HEK293 (cell line): ENCODE data around the gene SLC39A5.

ENCODE experiments used
- YY1 ChIP-seq: fragments of 450-650 bp; formaldehyde crosslinking; IDR thresholded peaks from 2 replicates; pipeline ENCODE4 v1.5.1; 2018; ENCODE audit warnings: missing biosample characterization, missing genetic modification characterization
- ZBTB21 ChIP-seq: fragments of 450-650 bp; formaldehyde crosslinking; IDR thresholded peaks from 2 replicates; pipeline ENCODE4 v1.5.1; 2017; ENCODE audit warnings: missing biosample characterization, missing genetic modification characterization
- ZBTB7A ChIP-seq: fragments of 450-650 bp; formaldehyde crosslinking; IDR thresholded peaks from 2 replicates; pipeline ENCODE4 v1.5.1; 2016; ENCODE audit warnings: low read depth, missing biosample characterization, missing genetic modification characterization
- ZNF24 ChIP-seq: fragments of 450-650 bp; formaldehyde crosslinking; IDR thresholded peaks from 2 replicates; pipeline ENCODE4 v1.5.1; 2016; ENCODE audit warnings: missing biosample characterization, missing genetic modification characterization
- ZNF274 ChIP-seq, 2 experiments: fragments of 200-500 bp in 1 of 2; fragments of 450-650 bp in 1 of 2; sonication (Bioruptor generic) in 1 of 2; formaldehyde crosslinking in 1 of 2; IDR thresholded peaks; 2 replicates each; pipeline versions ENCODE4 v1.5.1 to v1.6.1; 2014 to 2016; ENCODE audit warnings: borderline replicate concordance in 1 of 2, inconsistent platforms in 1 of 2, low read length in 1 of 2, missing biosample characterization in 1 of 2, missing genetic modification characterization in 1 of 2
- ZNF707 ChIP-seq: fragments of 450-650 bp; formaldehyde crosslinking; IDR thresholded peaks from 2 replicates; pipeline ENCODE4 v1.5.1; 2016; ENCODE audit warnings: missing biosample characterization, missing genetic modification characterization
- TF ChIP-seq, protein P1 (sequence below): fragments of 450-650 bp; formaldehyde crosslinking; IDR thresholded peaks from 2 replicates; pipeline ENCODE4 v1.5.1; 2016; ENCODE audit warnings: missing biosample characterization, missing genetic modification characterization
- TF ChIP-seq, protein P2 (sequence below): fragments of 450-650 bp; formaldehyde crosslinking; IDR thresholded peaks from 2 replicates; pipeline ENCODE4 v1.5.1; 2016; ENCODE audit warnings: missing biosample characterization, missing genetic modification characterization, borderline replicate concordance

DNA sequence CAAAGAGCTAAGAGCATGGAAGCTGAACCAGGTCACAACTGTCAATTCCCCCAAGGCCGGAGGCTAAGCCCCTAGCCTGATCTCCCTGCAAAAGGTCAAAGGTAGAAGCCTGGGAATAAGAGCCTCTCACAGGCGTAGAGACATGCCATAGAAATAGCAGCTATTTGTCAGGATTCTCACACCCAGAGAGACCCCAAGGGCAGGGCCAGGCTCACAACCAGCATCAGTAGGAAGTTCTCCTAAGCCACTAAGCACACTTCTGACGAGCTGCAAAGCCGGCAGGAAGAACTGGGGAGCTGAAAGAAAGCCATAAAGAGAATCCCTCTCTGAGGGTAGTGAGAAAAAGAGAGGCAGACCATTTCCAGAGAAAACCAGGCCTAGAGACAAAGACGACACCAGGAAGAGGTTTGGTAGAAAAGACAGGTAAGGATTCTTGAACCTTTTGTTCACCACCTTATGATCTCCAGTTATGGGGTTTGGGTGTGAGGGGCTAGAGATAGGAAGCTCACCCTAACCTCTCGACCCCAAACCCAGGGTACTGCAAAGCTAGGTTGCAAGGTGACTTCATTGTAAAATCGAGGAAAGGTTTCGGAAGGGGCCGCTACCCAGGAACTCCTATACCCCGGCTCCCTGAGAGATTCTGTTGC is 41.6 kb upstream of the SLC39A5 start:
- TF ChIP-seq ZBTB7A (no peak), ZBTB21 (tag by site-specific recombination) (no peak), ZNF274 (IDR thresholded peaks at IDR 0.05; ENCODE audit: low read length) (no peak), ZNF274 (tag by site-specific recombination; IDR thresholded peaks at IDR 0.05; ENCODE audit: borderline replicate concordance) (no peak), ZNF707 (tag by site-specific recombination) (no peak), YY1 (tag by site-specific recombination) (no peak), ZNF24 (no peak)
- TF ChIP-seq, protein P1, sequence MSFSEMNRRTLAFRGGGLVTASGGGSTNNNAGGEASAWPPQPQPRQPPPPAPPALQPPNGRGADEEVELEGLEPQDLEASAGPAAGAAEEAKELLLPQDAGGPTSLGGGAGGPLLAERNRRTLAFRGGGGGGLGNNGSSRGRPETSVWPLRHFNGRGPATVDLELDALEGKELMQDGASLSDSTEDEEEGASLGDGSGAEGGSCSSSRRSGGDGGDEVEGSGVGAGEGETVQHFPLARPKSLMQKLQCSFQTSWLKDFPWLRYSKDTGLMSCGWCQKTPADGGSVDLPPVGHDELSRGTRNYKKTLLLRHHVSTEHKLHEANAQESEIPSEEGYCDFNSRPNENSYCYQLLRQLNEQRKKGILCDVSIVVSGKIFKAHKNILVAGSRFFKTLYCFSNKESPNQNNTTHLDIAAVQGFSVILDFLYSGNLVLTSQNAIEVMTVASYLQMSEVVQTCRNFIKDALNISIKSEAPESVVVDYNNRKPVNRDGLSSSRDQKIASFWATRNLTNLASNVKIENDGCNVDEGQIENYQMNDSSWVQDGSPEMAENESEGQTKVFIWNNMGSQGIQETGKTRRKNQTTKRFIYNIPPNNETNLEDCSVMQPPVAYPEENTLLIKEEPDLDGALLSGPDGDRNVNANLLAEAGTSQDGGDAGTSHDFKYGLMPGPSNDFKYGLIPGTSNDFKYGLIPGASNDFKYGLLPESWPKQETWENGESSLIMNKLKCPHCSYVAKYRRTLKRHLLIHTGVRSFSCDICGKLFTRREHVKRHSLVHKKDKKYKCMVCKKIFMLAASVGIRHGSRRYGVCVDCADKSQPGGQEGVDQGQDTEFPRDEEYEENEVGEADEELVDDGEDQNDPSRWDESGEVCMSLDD (tag by site-specific recombination): no peak
- TF ChIP-seq, protein P2, sequence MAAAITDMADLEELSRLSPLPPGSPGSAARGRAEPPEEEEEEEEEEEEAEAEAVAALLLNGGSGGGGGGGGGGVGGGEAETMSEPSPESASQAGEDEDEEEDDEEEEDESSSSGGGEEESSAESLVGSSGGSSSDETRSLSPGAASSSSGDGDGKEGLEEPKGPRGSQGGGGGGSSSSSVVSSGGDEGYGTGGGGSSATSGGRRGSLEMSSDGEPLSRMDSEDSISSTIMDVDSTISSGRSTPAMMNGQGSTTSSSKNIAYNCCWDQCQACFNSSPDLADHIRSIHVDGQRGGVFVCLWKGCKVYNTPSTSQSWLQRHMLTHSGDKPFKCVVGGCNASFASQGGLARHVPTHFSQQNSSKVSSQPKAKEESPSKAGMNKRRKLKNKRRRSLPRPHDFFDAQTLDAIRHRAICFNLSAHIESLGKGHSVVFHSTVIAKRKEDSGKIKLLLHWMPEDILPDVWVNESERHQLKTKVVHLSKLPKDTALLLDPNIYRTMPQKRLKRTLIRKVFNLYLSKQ (tag by site-specific recombination): no peak
